ENCODE data around the gene MLLT10. TPM values are rescaled to one million over a fixed set of nuclear protein-coding genes. Genes with fewer than 3 reads are reported as not detected.
A peak's percentile ranks its signal among the peaks of the same experiment; 100 is the strongest.

Gene MLLT10
- total RNA-seq, 2 donors from 2014 or later, result 55.8 to 62.9 TPM

GRCh38 chr10:21501091-21501490 is 32.9 kb upstream of the MLLT10 start:
- H3K9me3 ChIP-seq (ENCODE audit: control insufficient read depth, low read length), result no peaks in the 10 kb centered on the region
- H3K36me3 ChIP-seq (ENCODE audit: control insufficient read depth, insufficient read depth, low read length), result no peaks in the 10 kb centered on the region
- WGBS, 2 experiments (ENCODE audit: insufficient coverage in 1 of 2, insufficient read length in 1 of 2), result 70% methylated on average over 5 of the region's 5 CpGs; no CpG with 5 or more reads in 1 of the 2 experiments
- peak overlapping the region; percentile 89 for H3K4me3 ChIP-seq (ENCODE audit: low read length)
- peak overlapping the region; percentile 89 for H3K27ac ChIP-seq (ENCODE audit: low read depth, low read length)
- H3K9ac ChIP-seq (ENCODE audit: extremely low read depth, low read length, poor library complexity, severe bottlenecking), result peak overlapping the region; percentile 44
- H3K4me1 Mint-ChIP-seq, result peaks cover 71% of the 10 kb centered on the region
- H3K27me3 ChIP-seq (ENCODE audit: control insufficient read depth, insufficient read depth, low read length, poor library complexity, severe bottlenecking), result no peaks in the 10 kb centered on the region
- no peak for TF ChIP-seq CTCF (conservative IDR thresholded peaks at IDR 0.05)
- H3K36me3 Mint-ChIP-seq (ENCODE audit: low read depth), result no peaks in the 10 kb centered on the region
- peaks cover 42% of the 10 kb centered on the region for H3K4me1 ChIP-seq (ENCODE audit: control insufficient read depth, insufficient read depth, low read length)
- peak overlapping the region; percentile 71 for H3K27ac Mint-ChIP-seq
- peak; percentile 64 for DNase-seq
- no peaks in the 10 kb centered on the region for H3K9me3 Mint-ChIP-seq
- H3K27me3 Mint-ChIP-seq (ENCODE audit: insufficient read depth), result peaks cover 25% of the 10 kb centered on the region
- H3K4me3 Mint-ChIP-seq, result peak overlapping the region; percentile 61

GRCh38 chr10:21501731-21502347 is 32.2 kb upstream of the MLLT10 start:
- Histone ChIP-seq H3K27ac (ENCODE audit: low read depth, low read length) (no peak overlapping the region), H3K4me1 (ENCODE audit: control insufficient read depth, insufficient read depth, low read length) (peaks cover 42% of the 10 kb centered on the region), H3K27me3 (ENCODE audit: control insufficient read depth, insufficient read depth, low read length, poor library complexity, severe bottlenecking) (no peaks in the 10 kb centered on the region), H3K36me3 (ENCODE audit: control insufficient read depth, insufficient read depth, low read length) (no peaks in the 10 kb centered on the region), H3K4me3 (ENCODE audit: low read length) (no peak overlapping the region), H3K9me3 (ENCODE audit: control insufficient read depth, low read length) (no peaks in the 10 kb centered on the region), H3K9ac (ENCODE audit: extremely low read depth, low read length, poor library complexity, severe bottlenecking) (no peak overlapping the region)
- H3K4me1 Mint-ChIP-seq, result peaks cover 78% of the 10 kb centered on the region
- H3K36me3 Mint-ChIP-seq (ENCODE audit: low read depth), result no peaks in the 10 kb centered on the region
- WGBS, 2 experiments (ENCODE audit: insufficient coverage in 1 of 2, insufficient read length in 1 of 2), result 75% methylated on average over 2 of the region's 2 CpGs; no CpG with 5 or more reads in 1 of the 2 experiments
- H3K27me3 Mint-ChIP-seq (ENCODE audit: insufficient read depth), result peaks cover 25% of the 10 kb centered on the region
- peak; percentile 60 for DNase-seq
- no peak overlapping the region for H3K27ac Mint-ChIP-seq
- H3K9me3 Mint-ChIP-seq, result no peaks in the 10 kb centered on the region
- H3K4me3 Mint-ChIP-seq, result no peak overlapping the region
- peak; percentile 28 for TF ChIP-seq CTCF (conservative IDR thresholded peaks at IDR 0.05)

- Histone ChIP-seq H3K9ac (ENCODE audit: extremely low read depth, low read length, poor library complexity, severe bottlenecking) (no peak overlapping the region), H3K9me3 (ENCODE audit: control insufficient read depth, low read length) (no peaks in the 10 kb centered on the region), H3K4me1 (ENCODE audit: control insufficient read depth, insufficient read depth, low read length) (peaks cover 45% of the 10 kb centered on the region), H3K4me3 (ENCODE audit: low read length) (no peak overlapping the region), H3K27ac (ENCODE audit: low read depth, low read length) (no peak overlapping the region), H3K36me3 (ENCODE audit: control insufficient read depth, insufficient read depth, low read length) (no peaks in the 10 kb centered on the region), H3K27me3 (ENCODE audit: control insufficient read depth, insufficient read depth, low read length, poor library complexity, severe bottlenecking) (no peaks in the 10 kb centered on the region)
- Mint-ChIP-seq H3K4me3 (no peak overlapping the region), H3K9me3 (no peaks in the 10 kb centered on the region), H3K27me3 (ENCODE audit: insufficient read depth) (peaks cover 28% of the 10 kb centered on the region), H3K36me3 (ENCODE audit: low read depth) (no peaks in the 10 kb centered on the region), H3K27ac (no peak overlapping the region), H3K4me1 (peaks cover 82% of the 10 kb centered on the region)
- peak; percentile 57 for DNase-seq
- TF ChIP-seq CTCF (conservative IDR thresholded peaks at IDR 0.05), result no peak
- 41 to 68% methylated on average over 2 to 3 of the region's 3 CpGs for WGBS, 2 experiments (ENCODE audit: insufficient coverage in 1 of 2, insufficient read length in 1 of 2)
These were observed 31.7 kb upstream of the MLLT10 start for GRCh38 chr10:21502348-21502740.
